HepG2 (cell line): Measurements from ENCODE around the gene ZNF429. TPM values are rescaled to one million over a fixed set of nuclear protein-coding genes. Genes with fewer than 3 reads are reported as not detected.

Source experiments
- ATAC-seq: fragments of 200-7000 bp; cut with Tn5 transposase; 3 replicates; pipeline ENCODE4 v1.9.1; 2020; ENCODE audit warnings: mild to moderate bottlenecking, moderate library complexity
- BruUV-seq: library from RNA; stranded (reverse); fragments of 400-500 nt; replicated peaks from 2 replicates; lab custom pipeline; 2021; lab: Mats Ljungman, UMichigan
- CTCF ChIA-PET: fragments of 300-600 bp; formaldehyde crosslinking; extraction: SDS; loops from one replicate; lab custom pipeline; 2021; ENCODE audit warnings: low total read pairs, inconsistent platforms, low intra/inter-chr PET ratio; lab: Yijun Ruan, JAX
- POLR2A ChIA-PET: fragments of 350-600 bp; sonication (Branson Sonifier 250); formaldehyde crosslinking; loops from one replicate; lab custom pipeline; 2020; ENCODE audit warnings: antibody characterized with exemption, inconsistent platforms; lab: Yijun Ruan, JAX
- DNase-seq: peaks from one replicate; pipeline ENCODE4 v3.0.0-alpha.2; 2015; ENCODE audit warnings: low spot score
- FAIRE-seq: peaks from 3 replicates; lab custom pipeline; 2011; peaks lifted over from hg19 to GRCh38; lab: Jason Lieb, UNC
- H2AFZ ChIP-seq: one replicate; pipeline ENCODE4 v1.6.1; 2011; ENCODE audit warnings: low read length, inconsistent platforms
- H3K27ac ChIP-seq: fragments of 300-600 bp; 3 replicates; pipeline ENCODE4 v1.8.0; 2011; ENCODE audit warnings: mixed run types, mild to moderate bottlenecking, mixed read lengths, low read length, inconsistent platforms; ENCODE audit not compliant: insufficient read depth; ENCODE audit errors: extremely low read length
- H3K27me3 ChIP-seq, 2 experiments: fragments of 200-600 bp in 1 of 2; 2 replicates in 1 of 2; 3 replicates in 1 of 2; pipeline versions ENCODE4 v1.6.0 to v1.8.0; 2011; ENCODE audit warnings: low read length in 2 of 2, mild to moderate bottlenecking in 2 of 2, moderate library complexity in 2 of 2, inconsistent platforms in 1 of 2; ENCODE audit not compliant: insufficient read depth in 2 of 2, control insufficient read depth in 1 of 2
- H3K36me3 ChIP-seq, 2 experiments: fragments of 200-600 bp in 1 of 2; replicated peaks in 1 of 2; 2 replicates in 1 of 2; 3 replicates in 1 of 2; pipeline versions ENCODE4 v1.5.1 to v1.8.0; 2011; ENCODE audit warnings: low read length in 2 of 2, inconsistent platforms in 1 of 2; ENCODE audit not compliant: insufficient read depth in 2 of 2, control insufficient read depth in 1 of 2
- H3K4me1 ChIP-seq: 2 replicates; pipeline ENCODE4 v1.5.1; 2012; ENCODE audit warnings: low read length, inconsistent platforms; ENCODE audit not compliant: insufficient read depth
- H3K4me2 ChIP-seq: 2 replicates; pipeline ENCODE4 v1.6.0; 2011; ENCODE audit warnings: low read depth, low read length, inconsistent platforms
- H3K4me3 ChIP-seq, 3 experiments: fragments of 200-600 bp in 1 of 3; sonication (generic), shearing (Covaris generic) in 1 of 3; replicated peaks in 1 of 3; 2 replicates each; pipeline ENCODE4 v1.5.1; 2011 to 2016; ENCODE audit warnings: low read length in 3 of 3, inconsistent platforms in 2 of 3, low read depth in 2 of 3, mild to moderate bottlenecking in 2 of 3, control low read depth in 1 of 3, mixed read lengths in 1 of 3; ENCODE audit not compliant: insufficient read depth in 1 of 3
- H3K79me2 ChIP-seq: one replicate; pipeline ENCODE4 v1.6.1; 2011; ENCODE audit warnings: low read length, inconsistent platforms; ENCODE audit not compliant: insufficient read depth
- H3K9ac ChIP-seq: 2 replicates; pipeline ENCODE4 v1.6.0; 2011; ENCODE audit warnings: mild to moderate bottlenecking, low read depth, low read length, inconsistent platforms; ENCODE audit not compliant: insufficient read depth
- H3K9me3 ChIP-seq: 2 replicates; pipeline ENCODE4 v1.5.1; 2012; ENCODE audit warnings: mild to moderate bottlenecking, low read length
- H4K20me1 ChIP-seq: 2 replicates; pipeline ENCODE4 v1.6.0; 2011; ENCODE audit warnings: inconsistent platforms, mild to moderate bottlenecking, low read length, moderate library complexity; ENCODE audit not compliant: insufficient read depth
- CBFB ChIP-seq: sonication (generic); formaldehyde crosslinking; IDR thresholded peaks from 2 replicates; pipeline ENCODE4 v1.4.0; 2020; ENCODE audit warnings: missing genetic modification reagents
- GABPA ChIP-seq, 2 experiments: IDR thresholded peaks; 2 replicates each; pipeline ENCODE4 v1.6.1; 2011 to 2016; ENCODE audit warnings: low read depth in 2 of 2, low read length in 1 of 2, missing biosample characterization in 1 of 2, missing genetic modification characterization in 1 of 2
- KLF15 ChIP-seq: sonication (generic); formaldehyde crosslinking; IDR thresholded peaks from 2 replicates; pipeline ENCODE4 v1.8.1; 2023; ENCODE audit warnings: borderline replicate concordance, mild to moderate bottlenecking, inconsistent platforms, missing genetic modification reagents, mixed read lengths
- MAFK ChIP-seq, 2 experiments: IDR thresholded peaks in 1 of 2; conservative IDR thresholded peaks in 1 of 2; 2 replicates each; pipeline ENCODE4 v1.6.1; 2011; ENCODE audit warnings: improper control_type of control experiment in 2 of 2, low read length in 2 of 2
- NCOR1 ChIP-seq: fragments of 200-600 bp; sonication (generic); IDR thresholded peaks from 2 replicates; pipeline ENCODE4 v1.7.0; 2017; ENCODE audit warnings: antibody characterized with exemption, low read length, borderline replicate concordance
- SRY ChIP-seq: sonication (generic); formaldehyde crosslinking; IDR thresholded peaks from 2 replicates; pipeline ENCODE4 v1.8.0; 2022; ENCODE audit warnings: mild to moderate bottlenecking, missing genetic modification reagents
- TAF1 ChIP-seq: sonication (generic); formaldehyde crosslinking; IDR thresholded peaks from 2 replicates; pipeline ENCODE4 v1.4.0; 2020; ENCODE audit warnings: missing genetic modification reagents
- THAP9 ChIP-seq: sonication (generic); formaldehyde crosslinking; IDR thresholded peaks from 2 replicates; pipeline ENCODE4; 2020; ENCODE audit warnings: missing genetic modification reagents, mild to moderate bottlenecking, borderline replicate concordance
- YY1 ChIP-seq: IDR thresholded peaks from 2 replicates; pipeline ENCODE4 v1.6.1; 2011; ENCODE audit warnings: low read length, low read depth, moderate library complexity, mild to moderate bottlenecking; ENCODE audit not compliant: insufficient read depth, insufficient replicate concordance
- ZNF777 ChIP-seq: sonication (generic); formaldehyde crosslinking; IDR thresholded peaks from 2 replicates; pipeline ENCODE4 v1.4.0; 2020; ENCODE audit warnings: missing genetic modification reagents
- in situ Hi-C: cut with HindIII; loops from 2 replicates; pipeline ENCODE4 v1.10.0; 2017; ENCODE audit warnings: low pct_unique_long_range_greater_than_20kb; ENCODE audit not compliant: extremely low pct_ligation_motif_present
- intact Hi-C: fragments of 100-400 bp; cut with micrococcal nuclease; formaldehyde crosslinking; loops from one replicate; pipeline ENCODE4 v1.10.0; 2022; ENCODE audit not compliant: unreplicated experiment
- polyA plus RNA-seq, 8 experiments: library from polyadenylated mRNA; depleted of rRNA in 3 of 8; stranded (reverse) in 7 of 8; unstranded in 1 of 8; fragments of >200 nt; fragmentation: Illumina TruSeq in 4 of 8; extraction: Trizol in 4 of 8; gene quantifications; 2 replicates each; pipeline versions ENCODE4 v1.2.1 to v1.2.3, GENCODE V29; 2011 to 2016; ENCODE audit warnings: low read depth in 4 of 8, missing spikeins in 1 of 8, mixed read lengths in 1 of 8; ENCODE audit not compliant: insufficient read depth in 1 of 8
- total RNA-seq, 5 experiments: library from RNA; depleted of rRNA; stranded (reverse); fragments of >200 nt; fragmentation: Illumina TruSeq; extraction: Trizol; gene quantifications; 2 replicates each; pipeline ENCODE4 v1.2.3, GENCODE V29; 2016; ENCODE audit warnings: low read depth in 1 of 5
- TF ChIP-seq, protein P1 (sequence below): sonication (generic); formaldehyde crosslinking; IDR thresholded peaks from 2 replicates; pipeline ENCODE4 v1.4.0; 2020; ENCODE audit warnings: mild to moderate bottlenecking, missing genetic modification reagents
- TF ChIP-seq, protein P2 (sequence below): sonication (generic); formaldehyde crosslinking; IDR thresholded peaks from 2 replicates; pipeline ENCODE4 v1.5.0; 2020; ENCODE audit warnings: missing genetic modification reagents, mild to moderate bottlenecking, borderline replicate concordance

The ZNF429 gene
- total and polyA plus RNA-seq, 2 of the 13 experiments (the other 11 are each of a cell fraction or from before 2014, with no cell fraction given): 3.3 to 3.4 TPM

DNA sequence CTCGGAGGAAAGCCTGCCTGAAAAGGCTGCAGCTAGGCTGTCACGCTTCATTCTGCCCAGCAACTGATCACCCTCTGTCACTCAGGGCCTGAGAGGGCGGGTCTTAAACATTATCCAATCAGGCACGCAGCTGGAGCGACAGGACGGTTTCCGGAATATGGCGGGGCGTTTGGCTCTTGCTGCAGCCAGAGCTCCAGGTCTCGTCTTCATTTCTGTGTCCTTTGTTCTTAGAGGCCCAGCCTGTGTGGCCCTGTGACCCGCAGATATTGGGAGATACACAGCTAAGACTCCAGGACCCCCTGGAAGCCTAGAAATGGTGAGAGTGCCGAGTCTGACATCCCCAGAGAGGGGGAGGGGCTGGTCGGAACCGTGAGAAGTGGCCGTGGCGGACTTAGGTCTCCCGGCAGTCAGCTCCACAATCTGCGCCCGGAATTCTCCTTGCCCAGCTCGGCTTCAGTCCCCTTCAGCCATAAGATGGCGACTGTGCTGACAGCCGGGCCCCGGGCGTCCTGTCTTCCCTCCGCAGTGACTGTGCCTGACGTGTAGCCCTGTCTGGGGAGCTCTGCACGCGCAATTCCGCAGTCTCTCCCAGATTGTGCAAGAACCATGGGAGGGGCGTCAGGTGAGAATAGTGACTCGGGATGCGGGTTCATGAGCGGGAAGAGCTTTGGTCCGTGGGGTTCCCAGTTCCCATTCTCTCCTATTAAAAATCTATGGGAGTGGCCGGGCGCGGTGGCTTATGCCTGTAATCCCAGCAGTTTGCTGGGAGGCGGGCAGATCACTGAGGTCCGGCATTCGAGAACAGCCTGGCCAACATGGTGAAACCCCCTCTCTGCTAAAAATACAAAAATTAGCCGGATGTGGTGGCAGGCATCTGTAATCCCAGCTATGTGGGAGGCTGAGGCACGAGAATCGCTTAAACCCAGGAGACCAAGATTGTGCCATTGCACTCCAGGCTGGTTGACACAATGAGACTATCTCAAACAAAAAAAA, at the start of gene ZNF429 (continued):
- TF ChIP-seq KLF15 (CRISPR knock-in tag): no peak

DNA sequence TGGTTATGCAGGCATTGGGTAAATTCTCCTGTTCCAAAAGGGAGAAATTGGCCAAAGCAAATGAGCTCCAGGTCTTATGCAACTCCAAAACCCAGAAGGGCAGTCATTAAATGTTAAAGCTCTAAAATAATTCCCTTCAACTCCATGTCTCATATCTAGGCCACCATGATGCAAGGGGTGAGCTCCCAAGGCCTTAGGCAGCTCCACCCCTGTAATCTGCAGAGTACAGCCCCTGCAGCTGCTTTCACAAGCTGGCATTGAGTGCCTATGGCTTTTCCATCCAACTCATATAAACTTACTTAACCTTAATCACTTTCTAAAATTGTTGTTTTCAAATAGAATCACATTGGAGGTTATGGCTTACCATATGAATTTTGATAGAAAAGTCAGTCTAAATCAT, 44.7 kb upstream of the ZNF429 start:
- ChIA-PET POLR2A (no interaction called here), CTCF (no interaction called here)
- no peak overlapping the region for H3K4me2 ChIP-seq
- H3K27ac ChIP-seq: no peak overlapping the region
- H3K36me3 ChIP-seq: no peaks in the 10 kb centered on the region
- ATAC-seq (no peak), FAIRE-seq (no peak), DNase-seq (no peak)
- no peaks in the 10 kb centered on the region for H3K4me1 ChIP-seq
- no peaks in the 10 kb centered on the region for H4K20me1 ChIP-seq
- TF ChIP-seq, protein P1, sequence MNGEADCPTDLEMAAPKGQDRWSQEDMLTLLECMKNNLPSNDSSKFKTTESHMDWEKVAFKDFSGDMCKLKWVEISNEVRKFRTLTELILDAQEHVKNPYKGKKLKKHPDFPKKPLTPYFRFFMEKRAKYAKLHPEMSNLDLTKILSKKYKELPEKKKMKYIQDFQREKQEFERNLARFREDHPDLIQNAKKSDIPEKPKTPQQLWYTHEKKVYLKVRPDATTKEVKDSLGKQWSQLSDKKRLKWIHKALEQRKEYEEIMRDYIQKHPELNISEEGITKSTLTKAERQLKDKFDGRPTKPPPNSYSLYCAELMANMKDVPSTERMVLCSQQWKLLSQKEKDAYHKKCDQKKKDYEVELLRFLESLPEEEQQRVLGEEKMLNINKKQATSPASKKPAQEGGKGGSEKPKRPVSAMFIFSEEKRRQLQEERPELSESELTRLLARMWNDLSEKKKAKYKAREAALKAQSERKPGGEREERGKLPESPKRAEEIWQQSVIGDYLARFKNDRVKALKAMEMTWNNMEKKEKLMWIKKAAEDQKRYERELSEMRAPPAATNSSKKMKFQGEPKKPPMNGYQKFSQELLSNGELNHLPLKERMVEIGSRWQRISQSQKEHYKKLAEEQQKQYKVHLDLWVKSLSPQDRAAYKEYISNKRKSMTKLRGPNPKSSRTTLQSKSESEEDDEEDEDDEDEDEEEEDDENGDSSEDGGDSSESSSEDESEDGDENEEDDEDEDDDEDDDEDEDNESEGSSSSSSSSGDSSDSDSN (CRISPR knock-in tag): no peak
- TF ChIP-seq MAFK (conservative IDR thresholded peaks at IDR 0.05 in 1 of 2, IDR thresholded peaks at IDR 0.05 in 1 of 2; ENCODE audit: low read length in 2 of 2) (no peak), GABPA (IDR thresholded peaks at IDR 0.05; ENCODE audit: low read depth, low read length) (no peak), GABPA (CRISPR knock-in tag; IDR thresholded peaks at IDR 0.05; ENCODE audit: low read depth) (no peak), YY1 (no peak), SRY (CRISPR knock-in tag) (no peak), CBFB (CRISPR knock-in tag) (no peak), TAF1 (no peak), THAP9 (no peak), NCOR1 (no peak), ZNF777 (CRISPR knock-in tag) (no peak)
- TF ChIP-seq, protein P2, sequence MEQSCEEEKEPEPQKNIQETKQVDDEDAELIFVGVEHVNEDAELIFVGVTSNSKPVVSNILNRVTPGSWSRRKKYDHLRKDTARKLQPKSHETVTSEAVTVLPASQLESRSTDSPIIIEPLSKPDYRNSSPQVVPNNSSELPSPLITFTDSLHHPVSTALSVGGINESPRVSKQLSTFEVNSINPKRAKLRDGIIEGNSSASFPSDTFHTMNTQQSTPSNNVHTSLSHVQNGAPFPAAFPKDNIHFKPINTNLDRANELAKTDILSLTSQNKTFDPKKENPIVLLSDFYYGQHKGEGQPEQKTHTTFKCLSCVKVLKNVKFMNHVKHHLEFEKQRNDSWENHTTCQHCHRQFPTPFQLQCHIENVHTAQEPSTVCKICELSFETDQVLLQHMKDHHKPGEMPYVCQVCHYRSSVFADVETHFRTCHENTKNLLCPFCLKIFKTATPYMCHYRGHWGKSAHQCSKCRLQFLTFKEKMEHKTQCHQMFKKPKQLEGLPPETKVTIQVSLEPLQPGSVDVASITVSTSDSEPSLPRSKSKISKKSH: no peak
- H3K79me2 ChIP-seq: no peaks in the 10 kb centered on the region
- BruUV-seq: no TSS peak
- H3K9me3 ChIP-seq: peaks cover 40% of the 10 kb centered on the region
- H3K9ac ChIP-seq: no peak overlapping the region
- intact Hi-C loops (no loop called here), in situ Hi-C loops (no loop called here)
- H3K4me3 ChIP-seq: no peak overlapping the region
- H2AFZ ChIP-seq: no peak overlapping the region
- no peaks in the 10 kb centered on the region for H3K27me3 ChIP-seq
